ENCODE results near the gene MDH1.

DNA sequence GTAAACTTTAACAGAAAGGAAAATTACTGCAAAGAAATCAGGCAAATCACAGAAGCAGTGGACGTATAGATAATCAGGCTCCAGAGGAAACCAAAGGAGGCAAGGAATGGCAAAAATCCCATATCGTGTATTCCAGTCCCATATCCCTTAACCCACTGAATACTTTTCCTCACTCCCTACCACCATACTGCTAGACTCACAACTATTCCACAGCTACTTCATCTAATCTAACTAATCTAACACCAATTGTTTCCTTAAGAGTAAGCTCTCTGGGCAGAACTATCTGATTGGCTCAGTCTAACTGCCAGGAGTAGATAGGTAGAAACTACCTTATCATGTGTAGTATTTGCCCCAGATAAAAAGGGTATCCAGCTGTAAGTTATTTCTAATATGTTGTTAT, 16.8 kb upstream of the MDH1 start:
- TF ChIP-seq EZH2 (IDR thresholded peaks at IDR 0.05) (no peak), POLR2AphosphoS5 (IDR thresholded peaks at IDR 0.05; ENCODE audit: borderline replicate concordance, low read depth, low read length) (no peak)

Data from SK-N-MC (cell line).